T-helper 17 cell (primary cell): ENCODE results near the gene FAM131C. TPM values are rescaled to one million over a fixed set of nuclear protein-coding genes. Genes with fewer than 3 reads are reported as not detected.
"Not testable (repeated sequence)": the region's sequence is repeated elsewhere in the genome, so short reads cannot be mapped to it uniquely, and the experiment has no call there.

ENCODE experiments used
- ATAC-seq: fragments of 150-1000 bp; cut with Tn5 transposase; 2 replicates; pipeline ENCODE4 v1.10.0; 2021; ENCODE audit warnings: mild to moderate bottlenecking, moderate library complexity
- DNase-seq, 3 donors: peaks; one replicate each; pipeline versions ENCODE4 v3.0.0 to v3.0.0-alpha.2; 2020 to 2021
- H3K9me3 ChIP-seq: one replicate; pipeline ENCODE4 v1.7.0; 2013; ENCODE audit warnings: low read length, mild to moderate bottlenecking; ENCODE audit not compliant: control insufficient read depth, poor library complexity, severe bottlenecking
- H3K27ac Mint-ChIP-seq: one replicate; pipeline ENCODE4 v1.8.0; 2022; ENCODE audit warnings: mild to moderate bottlenecking, moderate library complexity, mixed read lengths
- H3K27me3 Mint-ChIP-seq: one replicate; pipeline ENCODE4 v1.8.0; 2022; ENCODE audit warnings: mixed read lengths
- H3K36me3 Mint-ChIP-seq: one replicate; pipeline ENCODE4 v1.8.0; 2022; ENCODE audit warnings: low read depth, mixed read lengths
- H3K4me1 Mint-ChIP-seq: one replicate; pipeline ENCODE4 v1.8.0; 2022; ENCODE audit warnings: mild to moderate bottlenecking, mixed read lengths
- H3K4me3 Mint-ChIP-seq: one replicate; pipeline ENCODE4 v1.8.0; 2022; ENCODE audit warnings: mild to moderate bottlenecking, moderate library complexity, mixed read lengths
- total RNA-seq, 4 donors: library from RNA in 2 of 4; stranded (reverse) in 2 of 4; gene quantifications; one replicate each; pipeline ENCODE4 v1.2.3 and lab custom pipeline; 2022 to 2026

The FAM131C gene
- total RNA-seq, 2 donors from 2014 or later = not detected

GRCh38 chr1:16026302-16026701 is 47.1 kb downstream of the FAM131C start:
- peak; percentile 7 for ATAC-seq
- DNase-seq, H3K27ac Mint-ChIP-seq, H3K36me3 Mint-ChIP-seq, H3K4me3 Mint-ChIP-seq, H3K4me1 Mint-ChIP-seq, H3K9me3 ChIP-seq: not testable (repeated sequence)
- H3K27me3 Mint-ChIP-seq = peaks cover 47% of the 10 kb centered on the region

- Mint-ChIP-seq H3K27me3 (peaks cover 30% of the 10 kb centered on the region), H3K27ac (no peak overlapping the region), H3K36me3 (no peaks in the 10 kb centered on the region), H3K4me3 (no peak overlapping the region), H3K4me1 (peaks cover 5% of the 10 kb centered on the region)
- ATAC-seq (no peak), DNase-seq (no peak)
- no peaks in the 10 kb centered on the region for H3K9me3 ChIP-seq
These were observed 50.3 kb downstream of the FAM131C start for GRCh38 chr1:16023050-16023653.

GRCh38 chr1:16022393-16022792 is 51.1 kb downstream of the FAM131C start:
- Mint-ChIP-seq H3K36me3 (no peaks in the 10 kb centered on the region), H3K27me3 (peaks cover 25% of the 10 kb centered on the region), H3K4me3 (no peak overlapping the region), H3K27ac (no peak overlapping the region), H3K4me1 (peaks cover 5% of the 10 kb centered on the region)
- ATAC-seq = no peak
- DNase-seq = no peak
- no peaks in the 10 kb centered on the region for H3K9me3 ChIP-seq

GRCh38 chr1:16021681-16022080 is 51.8 kb downstream of the FAM131C start, which contains the start of gene CLCNKA:
TSS of gene CLCNKA (plus strand) at chr1:16022036. CDS start at chr1:16022620, 584 bp downstream.
- DNase-seq = no peak
- H3K27me3 Mint-ChIP-seq = peaks cover 25% of the 10 kb centered on the region
- H3K36me3 Mint-ChIP-seq = no peaks in the 10 kb centered on the region
- peak within 1 kb of the TSS; percentile 36 for H3K4me3 Mint-ChIP-seq
- no peak within 1 kb of the TSS for H3K27ac Mint-ChIP-seq
- no peak for ATAC-seq
- no peaks in the 10 kb centered on the region for H3K9me3 ChIP-seq
- H3K4me1 Mint-ChIP-seq = peaks cover 3% of the 10 kb centered on the region

- H3K27me3 Mint-ChIP-seq = peaks cover 26% of the 10 kb centered on the region
- H3K9me3 ChIP-seq, DNase-seq, H3K36me3 Mint-ChIP-seq, H3K27ac Mint-ChIP-seq, H3K4me1 Mint-ChIP-seq, ATAC-seq, H3K4me3 Mint-ChIP-seq: not testable (repeated sequence)
These were observed 52.6 kb downstream of the FAM131C start for GRCh38 chr1:16020878-16021277.

- ATAC-seq = no peak
These were observed 53.1 kb downstream of the FAM131C start for GRCh38 chr1:16020325-16020724.

GRCh38 chr1:16019644-16020277 is 53.7 kb downstream of the FAM131C start:
- Mint-ChIP-seq H3K27ac (no peak overlapping the region), H3K36me3 (no peaks in the 10 kb centered on the region)

More at GRCh38 chr1:16020325-16020724, 53.1 kb downstream of the FAM131C start:
- no peaks in the 10 kb centered on the region for H3K9me3 ChIP-seq
- Mint-ChIP-seq H3K36me3 (no peaks in the 10 kb centered on the region), H3K27ac (no peak overlapping the region), H3K4me1 (peaks cover 3% of the 10 kb centered on the region), H3K27me3 (peaks cover 32% of the 10 kb centered on the region), H3K4me3 (no peak overlapping the region)
- no peak for DNase-seq

GRCh38 chr1:16018749-16019643 is 54.5 kb downstream of the FAM131C start:
- Mint-ChIP-seq H3K36me3 (no peaks in the 10 kb centered on the region), H3K27me3 (peaks cover 35% of the 10 kb centered on the region), H3K4me1 (peaks cover 3% of the 10 kb centered on the region), H3K27ac (no peak overlapping the region), H3K4me3 (no peak overlapping the region)
- DNase-seq (no peak), ATAC-seq (no peak)
- H3K9me3 ChIP-seq = no peaks in the 10 kb centered on the region

More at GRCh38 chr1:16019644-16020277, 53.7 kb downstream of the FAM131C start:
- no peaks in the 10 kb centered on the region for H3K9me3 ChIP-seq
- Mint-ChIP-seq H3K4me3 (no peak overlapping the region), H3K4me1 (peaks cover 3% of the 10 kb centered on the region), H3K27me3 (peaks cover 35% of the 10 kb centered on the region)
- no peak for DNase-seq
- ATAC-seq = no peak

GRCh38 chr1:16018308-16018707 is 55.1 kb downstream of the FAM131C start:
- no peak for ATAC-seq
- DNase-seq = no peak

GRCh38 chr1:16017461-16018303 is 55.8 kb downstream of the FAM131C start, which contains the start of gene HSPB7:
TSS of gene HSPB7 (minus strand) at chr1:16018043. CDS start at chr1:16017963, 80 bp downstream.
- Mint-ChIP-seq H3K4me3 (no peak within 1 kb of the TSS), H3K4me1 (peaks cover 3% of the 10 kb centered on the region), H3K27ac (no peak within 1 kb of the TSS), H3K27me3 (peaks cover 37% of the 10 kb centered on the region), H3K36me3 (no peaks in the 10 kb centered on the region)
- DNase-seq (no peak), ATAC-seq (no peak)
- H3K9me3 ChIP-seq = no peaks in the 10 kb centered on the region

More at GRCh38 chr1:16018308-16018707, 55.1 kb downstream of the FAM131C start:
- H3K9me3 ChIP-seq = no peaks in the 10 kb centered on the region
- H3K4me3 Mint-ChIP-seq = no peak overlapping the region
- H3K27me3 Mint-ChIP-seq = peaks cover 38% of the 10 kb centered on the region
- no peak overlapping the region for H3K27ac Mint-ChIP-seq
- no peaks in the 10 kb centered on the region for H3K36me3 Mint-ChIP-seq
- peaks cover 3% of the 10 kb centered on the region for H3K4me1 Mint-ChIP-seq

- peaks cover 41% of the 10 kb centered on the region for H3K27me3 Mint-ChIP-seq
- ATAC-seq = no peak
- H3K4me3 Mint-ChIP-seq = no peak overlapping the region
- H3K27ac Mint-ChIP-seq = no peak overlapping the region
- no peaks in the 10 kb centered on the region for H3K36me3 Mint-ChIP-seq
- DNase-seq = no peak
- peaks cover 3% of the 10 kb centered on the region for H3K4me1 Mint-ChIP-seq
- H3K9me3 ChIP-seq = no peaks in the 10 kb centered on the region
These were observed 56.4 kb downstream of the FAM131C start for GRCh38 chr1:16017076-16017460.

GRCh38 chr1:16015960-16016901 is 57.2 kb downstream of the FAM131C start:
- no peak for DNase-seq
- no peaks in the 10 kb centered on the region for H3K36me3 Mint-ChIP-seq
- H3K27ac Mint-ChIP-seq = no peak overlapping the region
- no peak for ATAC-seq
- no peak overlapping the region for H3K4me3 Mint-ChIP-seq
- peaks cover 3% of the 10 kb centered on the region for H3K4me1 Mint-ChIP-seq
- H3K9me3 ChIP-seq = no peaks in the 10 kb centered on the region
- H3K27me3 Mint-ChIP-seq = peaks cover 39% of the 10 kb centered on the region
